K562 (cell line): Measurements from ENCODE around the gene SCMH1. TPM values are rescaled to one million over a fixed set of nuclear protein-coding genes. Genes with fewer than 3 reads are reported as not detected.

Experiments used
- ARID1B ChIP-seq: fragments of 450-650 bp; IDR thresholded peaks from 2 replicates; pipeline ENCODE4 v1.6.1; 2016; ENCODE audit warnings: antibody characterized with exemption, mild to moderate bottlenecking, inconsistent platforms
- CCNT2 ChIP-seq: IDR thresholded peaks from 2 replicates; pipeline ENCODE4 v1.6.1; 2011; ENCODE audit warnings: borderline replicate concordance, low read depth, mild to moderate bottlenecking, moderate library complexity, mixed read lengths, low read length; ENCODE audit not compliant: insufficient read length; ENCODE audit errors: extremely low read depth
- CXXC5 ChIP-seq: fragments of 250-450 bp; sonication (Bioruptor Pico); IDR thresholded peaks from 2 replicates; pipeline ENCODE4 v1.8.0; 2022; ENCODE audit warnings: inconsistent platforms, mild to moderate bottlenecking, moderate library complexity
- DMBX1 ChIP-seq: fragments of 250-450 bp; sonication (Bioruptor Pico); IDR thresholded peaks from 2 replicates; pipeline ENCODE4 v1.8.0; 2022; ENCODE audit warnings: inconsistent platforms, mild to moderate bottlenecking, moderate library complexity, borderline replicate concordance
- ERF ChIP-seq: fragments of 450-650 bp; formaldehyde crosslinking; IDR thresholded peaks from 2 replicates; pipeline ENCODE4 v1.4.0; 2020; ENCODE audit warnings: mild to moderate bottlenecking, mixed read lengths
- FOXA3 ChIP-seq, 2 experiments: fragments of 450-650 bp in 1 of 2; sonication (generic) in 1 of 2; formaldehyde crosslinking; IDR thresholded peaks in 1 of 2; conservative IDR thresholded peaks in 1 of 2; 2 replicates each; pipeline versions ENCODE4 v1.4.0 to v1.8.0; 2020 to 2022; ENCODE audit warnings: mild to moderate bottlenecking in 2 of 2, missing genetic modification reagents in 1 of 2
- MAFK ChIP-seq: IDR thresholded peaks from 2 replicates; pipeline ENCODE4 v1.6.1; 2011; ENCODE audit warnings: low read length, improper control_type of control experiment
- POLR2H ChIP-seq: IDR thresholded peaks from 2 replicates; pipeline ENCODE4 v1.6.1; 2016; ENCODE audit warnings: missing genetic modification characterization, low read depth, mild to moderate bottlenecking, control low read depth, missing compliant biosample characterization, moderate library complexity
- RFX1 ChIP-seq: fragments of 450-650 bp; IDR thresholded peaks from 2 replicates; pipeline ENCODE4 v1.6.1; 2016; ENCODE audit warnings: mild to moderate bottlenecking, moderate library complexity
- SMARCC2 ChIP-seq: fragments of 450-650 bp; IDR thresholded peaks from 2 replicates; pipeline ENCODE4 v1.6.1; 2017; ENCODE audit warnings: antibody characterized with exemption, moderate library complexity, mild to moderate bottlenecking, low read depth
- STAT5A ChIP-seq: IDR thresholded peaks from 2 replicates; pipeline ENCODE4 v1.6.1; 2012; ENCODE audit warnings: low read length, inconsistent platforms, borderline replicate concordance
- ZC3H8 ChIP-seq: fragments of 450-650 bp; IDR thresholded peaks from 2 replicates; pipeline ENCODE4 v1.6.1; 2017
- ZFX ChIP-seq: sonication (generic); formaldehyde crosslinking; IDR thresholded peaks from 2 replicates; pipeline ENCODE4 v1.8.0; 2022; ENCODE audit warnings: mild to moderate bottlenecking, missing genetic modification reagents, moderate library complexity
- polyA plus RNA-seq, 8 experiments: library from polyadenylated mRNA; depleted of rRNA in 4 of 8; stranded (reverse) in 5 of 8; unstranded in 3 of 8; fragments of >200 nt; fragmentation: Nextera tagmentation in 2 of 8; fragmentation: Illumina TruSeq in 1 of 8; extraction: Ambion mirVana in 2 of 8; extraction: Trizol in 1 of 8; gene quantifications; 2 replicates each; pipeline versions ENCODE4 v1.2.1 to v1.2.3, GENCODE V29; 2011 to 2014; ENCODE audit warnings: inconsistent platforms in 1 of 8, missing spikeins in 1 of 8
- total RNA-seq, 7 experiments: library from RNA; depleted of rRNA in 6 of 7; stranded (reverse); fragments of >200 nt in 6 of 7; fragmentation: Illumina TruSeq in 2 of 7; extraction: Trizol in 2 of 7; gene quantifications; 2 replicates each; pipeline versions ENCODE4 v1.2.1 to v1.2.3, GENCODE V29; 2011 to 2021; ENCODE audit warnings: low replicate concordance in 1 of 7
- TF ChIP-seq, protein P1 (sequence below), 2 experiments: fragments of 450-650 bp in 1 of 2; sonication (generic) in 1 of 2; formaldehyde crosslinking in 1 of 2; IDR thresholded peaks; 2 replicates each; pipeline versions ENCODE4 v1.7.1 to v1.9.0; 2016 to 2022; ENCODE audit warnings: inconsistent platforms in 1 of 2, mild to moderate bottlenecking in 1 of 2, missing genetic modification reagents in 1 of 2
- TF ChIP-seq, protein P2 (sequence below): fragments of 250-450 bp; sonication (Bioruptor Pico); IDR thresholded peaks from 2 replicates; pipeline ENCODE4 v1.4.0; 2020; ENCODE audit warnings: mild to moderate bottlenecking, moderate library complexity

SCMH1 gene
- total and polyA plus RNA-seq, 9 of the 15 experiments (the other 6 are each of a cell fraction or from before 2014, with no cell fraction given) = 8.5 to 37.0 (median 26.8) TPM

DNA sequence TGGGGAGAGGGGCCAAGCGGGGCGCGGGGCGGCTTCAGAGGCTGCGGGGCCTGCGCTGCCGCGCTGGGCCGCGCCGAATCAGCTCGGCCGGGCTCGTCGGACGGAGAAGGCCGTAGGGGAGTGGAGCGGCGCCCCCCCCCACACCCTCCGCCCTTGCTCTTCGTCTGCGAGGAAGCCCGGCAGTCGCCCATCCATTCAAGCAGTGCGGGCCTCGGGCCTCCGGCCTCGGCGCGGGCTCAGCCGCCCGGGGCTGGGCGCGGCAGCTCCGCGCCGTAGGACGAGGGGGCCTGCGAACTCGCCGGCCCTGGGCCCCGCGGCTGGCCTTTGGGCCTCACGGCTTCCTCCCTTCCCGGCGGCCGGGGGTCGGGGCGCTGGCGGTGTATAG, 262.0 kb downstream of the SCMH1 start (continued):
- TF ChIP-seq, protein P1, sequence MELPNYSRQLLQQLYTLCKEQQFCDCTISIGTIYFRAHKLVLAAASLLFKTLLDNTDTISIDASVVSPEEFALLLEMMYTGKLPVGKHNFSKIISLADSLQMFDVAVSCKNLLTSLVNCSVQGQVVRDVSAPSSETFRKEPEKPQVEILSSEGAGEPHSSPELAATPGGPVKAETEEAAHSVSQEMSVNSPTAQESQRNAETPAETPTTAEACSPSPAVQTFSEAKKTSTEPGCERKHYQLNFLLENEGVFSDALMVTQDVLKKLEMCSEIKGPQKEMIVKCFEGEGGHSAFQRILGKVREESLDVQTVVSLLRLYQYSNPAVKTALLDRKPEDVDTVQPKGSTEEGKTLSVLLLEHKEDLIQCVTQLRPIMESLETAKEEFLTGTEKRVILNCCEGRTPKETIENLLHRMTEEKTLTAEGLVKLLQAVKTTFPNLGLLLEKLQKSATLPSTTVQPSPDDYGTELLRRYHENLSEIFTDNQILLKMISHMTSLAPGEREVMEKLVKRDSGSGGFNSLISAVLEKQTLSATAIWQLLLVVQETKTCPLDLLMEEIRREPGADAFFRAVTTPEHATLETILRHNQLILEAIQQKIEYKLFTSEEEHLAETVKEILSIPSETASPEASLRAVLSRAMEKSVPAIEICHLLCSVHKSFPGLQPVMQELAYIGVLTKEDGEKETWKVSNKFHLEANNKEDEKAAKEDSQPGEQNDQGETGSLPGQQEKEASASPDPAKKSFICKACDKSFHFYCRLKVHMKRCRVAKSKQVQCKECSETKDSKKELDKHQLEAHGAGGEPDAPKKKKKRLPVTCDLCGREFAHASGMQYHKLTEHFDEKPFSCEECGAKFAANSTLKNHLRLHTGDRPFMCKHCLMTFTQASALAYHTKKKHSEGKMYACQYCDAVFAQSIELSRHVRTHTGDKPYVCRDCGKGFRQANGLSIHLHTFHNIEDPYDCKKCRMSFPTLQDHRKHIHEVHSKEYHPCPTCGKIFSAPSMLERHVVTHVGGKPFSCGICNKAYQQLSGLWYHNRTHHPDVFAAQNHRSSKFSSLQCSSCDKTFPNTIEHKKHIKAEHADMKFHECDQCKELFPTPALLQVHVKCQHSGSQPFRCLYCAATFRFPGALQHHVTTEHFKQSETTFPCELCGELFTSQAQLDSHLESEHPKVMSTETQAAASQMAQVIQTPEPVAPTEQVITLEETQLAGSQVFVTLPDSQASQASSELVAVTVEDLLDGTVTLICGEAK (IDR thresholded peaks at IDR 0.05) = no peak
- TF ChIP-seq, protein P1 (CRISPR knock-in tag; IDR thresholded peaks at IDR 0.05) = no peak
- TF ChIP-seq ZC3H8 (no peak), CCNT2 (peak; percentile 45), DMBX1 (CRISPR knock-in tag) (0 out of 2 replicates have a peak, but pooled peaks have one; percentile 36), FOXA3 (CRISPR knock-in tag; conservative IDR thresholded peaks at IDR 0.05 in 1 of 2, IDR thresholded peaks at IDR 0.05 in 1 of 2) (peak in 1 of 2 experiments; percentile 1; a peak in 1 of 4 replicates), CXXC5 (CRISPR knock-in tag) (0 out of 2 replicates have a peak, but pooled peaks have one; percentile 4), STAT5A (no peak), RFX1 (no peak), ZFX (CRISPR knock-in tag) (peak; percentile 81), POLR2H (tag) (no peak; the same call in 1 of the 2 replicates), ERF (CRISPR knock-in tag) (no peak; the same call in 1 of the 2 replicates), ARID1B (no peak), SMARCC2 (no peak), MAFK (no peak)
- TF ChIP-seq, protein P2, sequence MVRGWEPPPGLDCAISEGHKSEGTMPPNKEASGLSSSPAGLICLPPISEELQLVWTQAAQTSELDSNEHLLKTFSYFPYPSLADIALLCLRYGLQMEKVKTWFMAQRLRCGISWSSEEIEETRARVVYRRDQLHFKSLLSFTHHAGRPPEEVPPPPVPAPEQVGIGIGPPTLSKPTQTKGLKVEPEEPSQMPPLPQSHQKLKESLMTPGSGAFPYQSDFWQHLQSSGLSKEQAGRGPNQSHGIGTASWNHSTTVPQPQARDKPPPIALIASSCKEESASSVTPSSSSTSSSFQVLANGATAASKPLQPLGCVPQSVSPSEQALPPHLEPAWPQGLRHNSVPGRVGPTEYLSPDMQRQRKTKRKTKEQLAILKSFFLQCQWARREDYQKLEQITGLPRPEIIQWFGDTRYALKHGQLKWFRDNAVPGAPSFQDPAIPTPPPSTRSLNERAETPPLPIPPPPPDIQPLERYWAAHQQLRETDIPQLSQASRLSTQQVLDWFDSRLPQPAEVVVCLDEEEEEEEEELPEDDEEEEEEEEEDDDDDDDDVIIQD (CRISPR knock-in tag) = no peak
